HG03571 (cell line): ENCODE data around the gene SLC9A8.
"Not testable (repeated sequence)": the region's sequence is repeated elsewhere in the genome, so short reads cannot be mapped to it uniquely, and the experiment has no call there.

Source experiments
- ATAC-seq: cut with Tn5 transposase; IDR thresholded peaks from one replicate; pipeline ENCODE4 v1.9.1; 2021; ENCODE audit not compliant: unreplicated experiment

The SLC9A8 gene

GRCh38 chr20:49846206-49846807 lies 33.7 kb downstream of the SLC9A8 start:
- ATAC-seq = no peak

- ATAC-seq = no peak
Measured at GRCh38 chr20:49850463-49851230, 38.0 kb downstream of the SLC9A8 start.

GRCh38 chr20:49851231-49851705 lies 38.6 kb downstream of the SLC9A8 start:
- ATAC-seq = no peak

- no peak for ATAC-seq
Measured at GRCh38 chr20:49851991-49852390, 39.4 kb downstream of the SLC9A8 start.

GRCh38 chr20:49852522-49853080 lies 40.0 kb downstream of the SLC9A8 start:
- no peak for ATAC-seq

GRCh38 chr20:49853640-49854039 lies 41.0 kb downstream of the SLC9A8 start:
- no peak for ATAC-seq

- no peak for ATAC-seq
Measured at GRCh38 chr20:49854190-49854875, 41.7 kb downstream of the SLC9A8 start.

- no peak for ATAC-seq
Measured at GRCh38 chr20:49856904-49857303, 44.3 kb downstream of the SLC9A8 start.

- no peak for ATAC-seq
Measured at GRCh38 chr20:49858076-49858585, 45.5 kb downstream of the SLC9A8 start.

GRCh38 chr20:49859011-49859410 lies 46.4 kb downstream of the SLC9A8 start:
- no peak for ATAC-seq

- ATAC-seq = no peak
Measured at GRCh38 chr20:49859807-49860206, 47.2 kb downstream of the SLC9A8 start.

GRCh38 chr20:49861232-49861631 lies 48.6 kb downstream of the SLC9A8 start:
- ATAC-seq = not testable (repeated sequence)

- ATAC-seq = no peak
Measured at GRCh38 chr20:49862607-49863200, 50.1 kb downstream of the SLC9A8 start.

- ATAC-seq = no peak
Measured at GRCh38 chr20:49863666-49864065, 51.0 kb downstream of the SLC9A8 start.

GRCh38 chr20:49865559-49865958 lies 52.9 kb downstream of the SLC9A8 start:
- no peak for ATAC-seq

GRCh38 chr20:49866051-49866450 lies 53.4 kb downstream of the SLC9A8 start:
- no peak for ATAC-seq

- ATAC-seq = no peak
Measured at GRCh38 chr20:49867453-49868215, 55.0 kb downstream of the SLC9A8 start.

GRCh38 chr20:49868538-49868937 lies 55.9 kb downstream of the SLC9A8 start:
- ATAC-seq = no peak

GRCh38 chr20:49868964-49869363 lies 56.3 kb downstream of the SLC9A8 start:
- ATAC-seq = no peak

- no peak for ATAC-seq
Measured at GRCh38 chr20:49870261-49870660, 57.6 kb downstream of the SLC9A8 start.
